GM03348 (cell line): ENCODE results near the gene JAKMIP1.
"Not testable (repeated sequence)": the region's sequence is repeated elsewhere in the genome, so short reads cannot be mapped to it uniquely, and the experiment has no call there.

Source experiments
- DNase-seq: peaks from one replicate; pipeline ENCODE4 v3.0.0; 2012; ENCODE audit warnings: low spot score

The JAKMIP1 gene

DNA sequence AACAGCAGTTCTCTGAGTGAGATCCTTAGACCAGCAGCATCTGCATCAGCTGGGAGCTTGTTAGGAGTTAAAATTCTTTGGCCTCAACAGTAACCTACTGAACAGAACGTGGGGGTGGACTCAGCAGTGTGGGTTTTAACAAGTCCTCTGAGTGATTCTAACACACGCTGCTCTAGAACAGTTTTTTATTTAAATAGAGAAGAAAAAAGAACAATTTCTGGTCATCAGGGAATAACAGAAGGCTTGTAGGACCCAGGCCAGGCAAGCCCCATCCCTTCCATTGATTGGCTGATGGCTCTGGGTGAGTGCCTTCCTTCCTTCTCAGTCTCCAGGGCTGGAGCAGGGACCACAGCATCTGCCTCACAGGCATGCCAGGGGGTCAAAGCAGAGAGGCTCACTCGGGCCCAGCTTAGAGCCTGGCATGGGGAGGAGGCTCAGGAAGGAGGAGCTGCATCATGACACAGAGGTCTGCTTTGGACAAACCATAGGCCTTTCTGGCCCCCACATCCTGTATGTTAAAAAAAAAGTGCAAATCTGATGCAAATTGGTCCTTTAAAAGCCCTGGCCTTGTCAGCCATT, 56.7 kb downstream of the JAKMIP1 start:
- no peak for DNase-seq

DNA sequence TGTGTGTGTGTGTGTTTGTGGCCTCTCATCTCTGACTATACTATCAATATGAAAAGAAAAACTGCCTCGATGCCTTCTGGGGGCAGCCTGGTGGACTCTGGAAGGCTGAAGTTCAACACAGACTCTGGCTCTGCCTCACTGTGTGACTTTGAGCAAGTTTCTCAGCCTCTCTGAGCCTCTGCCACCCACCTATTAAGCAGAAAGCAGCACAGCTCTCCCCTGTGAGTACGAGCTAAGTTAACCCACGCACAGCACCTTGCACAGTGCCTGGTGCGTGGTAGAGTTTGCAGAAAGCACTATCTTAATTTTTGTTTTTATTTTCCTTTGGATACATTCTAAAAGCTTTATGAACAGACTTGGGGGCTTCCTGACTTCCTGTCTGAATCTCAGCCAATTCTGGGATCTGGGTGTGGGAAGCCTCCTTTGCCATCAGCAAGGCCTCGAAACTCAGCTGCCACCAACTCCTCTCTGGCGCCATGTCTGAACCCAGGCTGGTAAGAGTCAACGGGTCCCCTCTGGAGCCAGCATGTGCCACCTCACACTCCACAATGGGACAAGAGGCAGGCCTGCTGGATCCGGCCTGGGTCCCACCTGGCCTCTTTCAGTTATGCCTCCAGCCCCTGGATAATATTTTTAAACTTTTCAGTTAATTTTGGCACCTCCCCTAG, 57.3 kb downstream of the JAKMIP1 start:
- no peak for DNase-seq

DNA sequence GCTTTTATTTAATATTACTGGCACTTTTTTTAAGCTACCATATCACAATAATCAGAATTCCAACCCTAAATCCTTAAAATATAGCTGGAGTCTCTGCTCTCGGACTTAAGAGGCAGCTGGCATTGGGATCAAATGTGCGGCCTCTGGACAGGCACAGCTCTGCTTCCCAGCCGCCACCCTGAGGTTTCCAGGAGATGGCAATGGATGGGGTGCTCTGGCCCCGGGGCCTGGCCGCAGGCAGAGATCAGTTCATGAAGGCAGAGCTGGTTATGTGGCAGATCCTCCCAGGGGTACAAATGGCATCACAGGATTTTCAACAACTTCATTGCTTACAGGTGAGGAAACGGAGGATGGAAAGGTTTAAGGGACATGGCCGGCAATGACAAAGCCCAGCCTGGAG, 57.8 kb downstream of the JAKMIP1 start:
- DNase-seq = no peak

DNA sequence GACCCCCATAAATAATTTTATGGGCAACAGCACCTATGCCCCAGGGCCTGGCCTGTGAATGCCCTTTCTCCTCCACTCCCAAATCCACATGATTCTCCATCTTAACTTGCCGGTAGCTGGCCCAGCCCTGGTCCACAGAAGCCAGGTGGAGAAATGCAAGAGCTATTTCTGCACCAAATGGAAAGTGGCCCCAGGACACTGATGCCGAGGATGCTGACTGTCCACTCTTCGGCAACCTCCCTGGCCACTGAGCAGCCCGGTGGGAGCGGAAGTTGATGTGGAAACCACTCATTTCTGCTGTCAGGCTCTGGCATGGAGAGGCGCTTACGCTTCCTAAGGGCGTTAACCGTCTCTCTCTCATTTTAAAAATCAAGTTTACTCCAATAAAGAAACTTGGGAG, 58.8 kb downstream of the JAKMIP1 start:
- DNase-seq = no peak

DNA sequence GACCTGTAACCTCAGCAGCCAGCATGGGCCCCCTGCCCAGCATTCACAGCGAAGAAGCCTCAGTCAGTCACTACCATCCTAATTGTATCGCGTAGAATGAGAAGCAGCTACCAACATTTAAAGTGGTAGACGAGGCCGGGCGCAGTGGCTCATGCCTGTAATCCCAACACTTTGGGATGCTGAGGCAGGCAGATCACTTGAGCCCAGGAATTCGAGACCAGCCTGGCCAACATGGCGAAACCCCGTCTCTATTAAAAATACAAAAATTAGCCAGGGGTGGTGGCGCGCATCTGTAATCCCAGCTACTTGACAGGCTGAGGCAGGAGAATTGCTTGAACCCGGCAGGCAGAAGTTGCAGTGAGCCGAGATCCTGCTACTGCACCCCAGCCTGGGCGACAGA, 59.3 kb downstream of the JAKMIP1 start:
- DNase-seq = not testable (repeated sequence)

DNA sequence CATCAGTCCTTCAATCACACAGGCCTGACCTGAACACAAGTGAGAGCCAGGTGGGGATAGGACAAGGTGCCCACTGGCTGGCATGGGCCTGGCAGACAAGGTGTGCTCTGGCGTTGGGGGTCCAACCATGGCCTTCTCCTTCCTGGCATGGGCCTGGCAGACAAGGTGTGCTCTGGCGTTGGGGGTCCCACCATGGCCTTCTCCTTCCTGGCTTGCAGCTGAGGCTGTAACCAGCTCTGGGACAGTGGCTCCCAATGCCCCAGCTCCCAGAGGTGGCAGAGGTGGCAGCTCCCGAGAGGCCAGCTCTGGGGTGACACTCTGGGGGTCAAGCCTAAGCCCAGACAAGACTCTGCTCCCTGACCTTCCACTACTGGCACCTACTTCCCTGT, 62.6 kb downstream of the JAKMIP1 start:
- DNase-seq = no peak

DNA sequence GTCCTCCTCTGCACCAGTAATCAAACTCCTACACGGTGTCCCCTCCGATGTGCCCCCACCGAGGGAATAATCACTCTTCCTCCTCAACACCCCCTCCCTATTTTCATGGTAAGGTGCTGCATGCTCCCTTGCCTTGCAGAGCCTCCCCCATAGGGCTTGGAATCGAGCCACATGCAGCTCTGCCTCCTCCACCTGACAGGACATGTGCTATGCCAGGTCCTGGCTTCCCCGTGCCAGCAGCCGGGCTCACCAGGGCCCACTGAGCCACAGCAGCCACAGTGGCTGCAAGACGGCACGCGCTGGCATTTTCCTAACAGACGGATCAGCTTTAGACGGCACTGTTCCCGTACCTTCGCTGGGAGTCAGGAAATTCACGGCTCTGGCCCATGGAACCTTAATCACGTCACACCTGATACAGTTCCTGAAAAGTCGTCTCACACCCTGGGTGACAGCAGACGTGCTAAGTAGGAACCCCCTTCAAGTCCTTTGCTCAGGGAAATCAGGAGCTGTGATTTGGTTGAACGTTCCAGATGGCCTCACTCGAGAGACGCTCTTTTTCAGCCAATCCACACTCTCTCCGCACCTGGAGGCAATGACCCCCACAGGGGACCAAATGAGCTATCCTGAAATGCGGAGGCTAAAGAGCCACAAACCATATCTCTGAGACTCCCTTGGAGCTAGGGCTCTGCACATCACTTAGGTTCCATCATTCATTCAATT, 63.2 kb downstream of the JAKMIP1 start:
- DNase-seq = no peak

DNA sequence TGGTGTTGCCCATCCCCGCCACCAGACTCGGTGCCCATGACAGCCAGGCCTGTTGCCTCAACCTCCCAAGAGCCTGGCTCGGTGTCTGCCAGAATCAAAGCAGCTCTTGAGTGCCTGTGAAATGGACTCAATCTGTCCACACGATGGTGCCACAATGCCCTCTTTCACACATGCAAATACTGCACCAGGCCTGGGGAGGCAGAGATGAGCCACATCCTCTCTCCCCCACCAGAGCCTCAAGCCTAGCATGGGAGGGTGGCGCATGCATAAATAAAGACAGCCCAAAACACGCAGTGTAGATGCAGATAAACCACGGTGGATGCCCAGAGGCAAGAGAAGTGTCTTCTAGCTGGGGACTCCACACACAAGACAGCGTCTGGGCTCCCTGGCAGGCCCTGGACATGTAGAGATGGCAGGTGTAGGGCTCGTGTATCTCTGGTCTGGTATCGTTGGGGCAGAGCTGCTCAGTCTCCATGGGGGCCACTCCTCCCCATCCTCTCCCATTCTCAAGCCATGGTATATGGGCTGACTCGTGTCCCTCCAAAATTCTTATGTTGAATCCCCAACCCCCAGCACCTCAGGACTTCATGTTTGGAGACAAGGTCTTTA, 65.6 kb downstream of the JAKMIP1 start:
- no peak for DNase-seq

DNA sequence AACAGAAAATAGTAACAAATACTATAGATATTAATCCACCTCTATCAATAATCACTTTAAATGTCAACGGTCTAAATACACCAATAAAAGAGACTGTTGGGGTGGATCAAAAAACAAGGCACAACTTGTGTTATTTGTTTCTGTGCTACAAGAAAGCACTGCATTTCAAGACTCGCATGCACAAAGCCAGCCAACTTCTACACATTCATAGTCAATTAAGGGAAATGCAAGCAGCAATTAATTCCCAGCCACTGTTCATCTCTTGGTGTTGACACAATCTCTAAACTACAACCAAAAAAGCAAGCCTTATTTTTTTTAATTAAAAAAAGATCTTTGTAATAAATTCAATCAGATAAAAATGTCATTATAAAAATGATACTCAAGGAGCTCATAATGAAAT, 67.6 kb downstream of the JAKMIP1 start:
- no peak for DNase-seq

DNA sequence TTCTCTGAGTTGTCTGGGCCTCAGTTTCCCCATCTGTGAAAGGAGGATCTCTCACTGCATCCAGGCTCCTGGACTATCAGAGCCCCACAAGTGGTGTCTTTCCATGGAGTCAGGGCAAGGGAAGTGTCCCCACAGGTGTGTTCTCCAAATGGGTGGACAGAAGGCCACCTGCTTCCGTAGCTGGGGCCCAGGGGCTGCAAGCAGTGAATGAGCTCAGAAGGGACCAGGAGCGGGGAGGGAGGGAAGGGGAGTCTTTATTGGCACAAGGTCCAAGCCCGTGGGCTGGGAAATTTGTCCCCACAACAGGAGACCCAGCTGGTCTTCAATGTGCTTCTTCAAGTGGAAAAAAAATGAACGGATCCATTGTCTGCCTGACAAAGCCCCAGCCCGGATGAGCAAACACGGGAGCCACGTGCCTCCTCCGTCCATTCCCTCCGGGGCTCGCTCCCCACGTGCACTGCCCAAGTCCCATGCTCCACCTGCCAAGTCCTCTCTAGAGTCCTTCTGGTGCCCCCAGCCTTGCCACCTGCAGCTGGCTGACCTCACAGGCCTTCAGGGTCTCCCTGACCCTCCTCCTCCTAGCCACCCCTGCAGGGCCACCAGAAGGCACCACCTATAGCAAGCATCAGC, 72.0 kb downstream of the JAKMIP1 start:
- no peak for DNase-seq

DNA sequence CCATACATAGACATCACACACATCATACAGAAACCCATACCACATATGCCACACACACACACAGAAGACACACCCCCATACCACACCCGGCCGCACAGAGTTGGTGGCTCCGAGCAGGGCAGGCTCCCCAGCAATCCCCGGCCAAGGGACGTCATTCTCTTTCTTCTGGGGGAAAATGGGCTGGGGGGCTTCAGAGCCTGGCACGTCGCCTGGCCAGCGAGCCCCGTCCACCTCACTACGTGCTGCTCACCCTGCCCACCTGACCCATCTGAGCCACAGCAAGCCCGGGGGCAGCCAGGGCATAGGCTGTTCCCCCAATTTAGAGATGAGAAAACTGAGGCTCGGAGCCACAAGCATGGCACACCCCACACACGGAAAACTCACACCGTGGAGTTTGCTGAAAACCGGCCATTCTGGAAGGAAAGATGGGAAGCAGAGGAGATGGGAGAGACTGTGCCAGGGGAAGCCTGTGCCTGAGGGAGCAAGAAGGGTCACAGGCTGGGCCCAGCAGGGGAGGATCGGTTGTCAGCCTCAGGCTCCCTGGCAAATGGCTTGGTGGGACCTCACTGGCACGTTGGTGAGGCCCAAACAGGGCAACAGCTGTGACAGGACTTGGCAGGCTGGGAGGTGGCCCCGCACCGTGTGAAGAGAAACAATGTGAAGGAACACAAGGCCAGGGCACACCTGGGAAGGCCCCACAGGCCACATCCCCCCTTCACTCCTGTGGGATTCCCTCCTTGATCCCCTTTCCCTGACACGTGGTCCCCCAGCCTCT, 73.2 kb downstream of the JAKMIP1 start:
- no peak for DNase-seq

DNA sequence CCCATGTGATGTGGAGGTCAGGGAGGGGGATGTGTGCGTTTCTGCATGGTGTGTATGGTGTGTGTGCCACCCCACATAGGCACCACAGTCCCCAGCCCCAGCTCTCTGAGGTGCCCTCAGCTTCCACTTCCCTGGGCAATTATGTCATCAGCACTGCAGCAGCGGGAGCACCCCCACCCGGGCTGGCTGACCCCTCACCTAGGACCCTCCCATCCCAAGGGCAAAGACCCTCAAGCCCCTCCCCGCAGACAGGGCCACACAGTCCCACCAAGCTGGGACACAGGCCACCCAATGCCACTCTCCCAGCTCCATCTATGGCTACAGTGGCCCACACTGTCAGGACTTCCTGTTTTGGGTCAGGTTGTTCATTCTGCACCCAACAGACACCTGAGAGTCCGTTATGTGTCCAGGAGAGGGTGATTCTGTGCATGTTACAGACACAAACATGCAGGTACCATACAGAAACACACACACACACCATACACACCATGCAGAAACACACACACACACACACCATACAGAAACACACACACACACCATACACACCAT, 75.2 kb downstream of the JAKMIP1 start:
- no peak for DNase-seq

DNA sequence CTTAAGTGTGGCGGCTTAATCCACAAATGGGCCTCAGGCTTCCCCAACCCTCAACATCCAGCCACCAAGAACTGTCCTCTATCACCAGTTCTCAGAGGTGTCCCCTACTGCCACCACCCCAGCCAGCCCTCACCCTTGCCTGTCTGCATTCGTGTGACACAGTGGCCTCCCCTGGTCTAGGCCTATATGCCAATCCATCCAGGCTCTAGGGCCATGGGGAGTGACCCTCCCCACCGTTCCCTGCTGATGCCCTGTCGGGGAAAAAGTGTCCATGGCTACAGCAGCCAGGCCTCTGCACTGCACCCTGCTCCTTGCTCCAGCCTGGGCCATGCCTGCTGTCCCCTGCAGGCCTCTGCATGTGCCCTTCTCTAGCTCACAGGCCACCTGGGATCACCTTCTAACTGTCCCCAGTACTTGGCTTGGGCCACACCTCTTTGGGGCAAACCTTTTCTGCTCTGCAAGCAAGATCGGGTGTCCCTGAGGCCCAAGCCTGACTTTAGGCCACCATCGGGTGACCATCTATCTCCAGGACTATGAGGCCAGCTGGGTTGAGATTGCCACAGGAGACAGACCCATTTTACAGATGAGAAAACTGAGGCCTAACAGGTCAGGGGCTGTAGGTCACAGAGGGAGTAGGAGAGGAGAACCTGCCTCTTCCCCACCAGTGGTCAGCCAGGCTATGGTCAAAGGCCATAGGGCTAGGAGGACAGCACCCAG, 75.8 kb downstream of the JAKMIP1 start:
- no peak for DNase-seq

DNA sequence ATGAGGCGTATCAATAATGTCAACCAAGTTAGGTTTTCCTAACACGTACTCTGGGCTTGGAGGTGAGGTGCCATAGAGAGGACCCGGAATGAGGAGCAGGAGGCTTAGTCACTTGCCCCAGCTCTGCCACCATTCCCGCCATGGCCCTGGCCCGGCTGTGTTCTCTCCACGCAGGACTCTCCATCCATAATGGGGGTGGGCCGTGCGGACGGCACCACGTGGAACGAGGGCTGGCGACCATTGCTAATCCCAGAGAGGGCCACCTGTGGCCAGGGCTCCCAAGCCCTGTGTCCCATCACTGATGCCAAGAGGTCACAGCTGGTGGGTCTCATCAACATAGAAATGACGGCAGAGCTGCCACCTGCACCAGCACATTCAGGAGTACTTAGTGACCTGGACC, 76.4 kb downstream of the JAKMIP1 start:
- DNase-seq = no peak

DNA sequence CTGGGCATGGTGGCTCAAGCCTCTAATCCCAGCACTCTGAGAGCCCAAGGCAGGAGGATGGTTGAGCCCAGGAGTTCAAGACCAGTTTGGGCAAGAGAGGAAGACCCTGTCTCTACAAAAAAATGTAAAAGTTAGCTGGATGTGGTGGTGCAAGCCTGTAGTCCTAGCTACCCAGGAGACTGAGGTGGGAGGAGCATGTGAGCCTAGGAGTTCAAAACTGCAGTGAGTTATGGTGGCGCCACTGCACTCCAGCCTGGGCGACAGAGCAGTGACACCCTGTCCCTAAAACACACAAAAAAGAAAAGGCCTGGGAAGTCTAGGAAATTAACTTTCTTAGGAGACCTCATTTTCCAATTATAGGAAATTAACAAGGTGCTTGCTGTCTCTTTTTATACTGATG, 76.8 kb downstream of the JAKMIP1 start:
- no peak for DNase-seq

DNA sequence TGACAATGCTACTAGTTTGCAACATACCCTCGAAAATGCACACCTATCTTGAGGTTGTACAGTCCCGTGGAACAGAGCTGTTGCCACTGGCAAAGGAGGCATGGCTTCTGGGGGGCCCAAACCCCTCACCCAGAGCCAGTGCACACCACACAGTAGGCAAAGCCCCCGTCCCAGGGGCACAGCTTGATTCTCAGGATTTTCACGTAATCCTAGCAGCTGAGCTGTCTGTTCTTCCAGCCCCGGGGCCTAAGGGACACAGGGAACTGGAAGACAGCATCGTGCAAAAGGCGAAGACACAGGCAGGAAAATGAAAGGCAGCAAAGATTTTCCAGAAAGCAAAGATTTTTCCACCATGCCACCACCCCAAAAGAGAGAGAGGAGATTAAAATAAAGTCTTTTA, 77.2 kb downstream of the JAKMIP1 start:
- no peak for DNase-seq

DNA sequence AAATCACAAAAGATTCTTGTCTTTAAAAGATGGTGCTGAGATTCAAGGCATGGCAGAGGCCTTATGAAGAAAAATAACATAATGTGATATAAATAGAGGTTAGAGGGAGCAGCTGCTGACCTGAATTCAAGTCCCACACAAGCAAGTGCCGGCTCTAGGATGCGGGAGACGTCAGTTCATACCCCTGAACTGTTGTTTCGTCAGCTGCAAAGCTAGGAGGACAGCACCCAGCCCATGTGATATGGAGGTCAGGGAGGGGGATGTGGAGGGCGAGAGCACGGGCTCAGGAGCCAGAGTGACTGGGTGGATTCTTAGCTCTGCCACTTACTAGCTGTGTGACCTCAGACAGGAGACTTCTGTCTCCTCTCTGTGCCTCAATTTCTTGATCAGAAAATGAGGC, 77.9 kb downstream of the JAKMIP1 start:
- DNase-seq = no peak

DNA sequence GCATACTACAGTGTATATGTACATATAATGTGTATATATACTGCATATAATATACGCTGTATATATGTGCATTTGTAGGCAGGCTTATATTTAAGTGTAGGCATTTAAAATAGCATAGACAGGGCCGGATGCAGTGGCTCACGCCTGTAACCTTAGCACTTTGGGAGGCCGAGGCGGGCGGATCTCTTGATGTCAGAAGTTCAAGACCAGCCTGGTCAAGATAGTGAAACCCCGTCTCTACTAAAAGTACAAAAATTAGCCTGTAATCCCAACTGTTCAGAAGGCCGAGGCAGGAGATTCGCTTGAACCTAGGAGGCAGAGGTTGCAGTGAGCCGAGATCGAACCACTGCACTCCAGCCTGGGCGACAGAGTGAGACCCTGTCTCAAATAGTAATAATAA, 78.4 kb downstream of the JAKMIP1 start:
- DNase-seq = no peak

DNA sequence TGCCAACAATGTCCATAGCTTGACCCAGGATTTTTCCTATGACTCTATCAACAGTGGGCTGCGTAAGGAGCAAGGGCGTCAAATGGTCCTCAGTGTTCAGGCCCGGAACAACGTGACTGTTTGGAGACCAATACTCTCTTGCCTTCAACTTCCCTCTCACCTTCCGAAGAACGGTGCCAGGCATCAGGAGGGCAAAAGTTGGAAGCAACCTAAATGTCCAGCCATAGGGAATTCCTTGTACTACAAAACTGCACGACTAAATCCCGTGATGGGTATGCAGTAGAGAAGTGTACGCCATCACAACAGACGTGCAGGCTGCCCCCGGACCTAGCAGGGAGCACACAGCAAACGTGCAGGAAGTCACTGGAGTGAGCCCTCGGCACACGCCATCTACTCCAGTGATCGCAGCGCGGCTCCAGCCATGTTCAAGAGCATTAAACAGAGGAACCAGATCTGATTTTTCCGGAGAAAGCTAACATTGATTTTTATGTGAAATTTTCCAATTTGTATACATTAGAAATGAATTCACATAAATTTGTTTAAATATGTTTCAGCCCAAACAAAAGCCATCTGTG, 79.0 kb downstream of the JAKMIP1 start:
- no peak for DNase-seq

DNA sequence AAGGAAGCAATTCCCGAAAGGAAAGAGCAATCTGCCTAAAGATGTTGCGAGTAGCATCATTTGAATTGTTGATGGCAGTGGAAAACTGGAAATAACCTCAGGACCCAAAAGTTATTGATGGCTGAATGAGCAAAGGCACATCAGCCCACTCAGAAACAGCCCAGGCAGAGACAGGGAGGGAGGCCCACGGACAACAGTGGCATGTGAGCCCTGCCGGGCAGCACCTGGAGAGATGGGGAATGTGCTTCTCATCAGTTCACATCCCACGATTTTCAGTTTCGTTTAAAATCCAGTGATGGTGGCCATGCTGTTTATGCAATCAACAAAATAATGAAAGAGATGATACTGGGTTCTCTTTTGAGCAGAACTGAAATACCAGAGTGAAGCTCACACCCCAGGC, 80.0 kb downstream of the JAKMIP1 start:
- DNase-seq = no peak
